HG03025 (cell line): ENCODE data around the gene SLC9A1.
"Not testable (repeated sequence)": the region's sequence is repeated elsewhere in the genome, so short reads cannot be mapped to it uniquely, and the experiment has no call there.

ENCODE experiments used
- ATAC-seq: cut with Tn5 transposase; IDR thresholded peaks from one replicate; pipeline ENCODE4 v1.9.1; 2021; ENCODE audit warnings: mild to moderate bottlenecking, moderate library complexity; ENCODE audit not compliant: unreplicated experiment, low FRiP score

SLC9A1 gene

GRCh38 chr1:27135541-27136235, 19.2 kb downstream of the SLC9A1 start:
- no peak for ATAC-seq

DNA sequence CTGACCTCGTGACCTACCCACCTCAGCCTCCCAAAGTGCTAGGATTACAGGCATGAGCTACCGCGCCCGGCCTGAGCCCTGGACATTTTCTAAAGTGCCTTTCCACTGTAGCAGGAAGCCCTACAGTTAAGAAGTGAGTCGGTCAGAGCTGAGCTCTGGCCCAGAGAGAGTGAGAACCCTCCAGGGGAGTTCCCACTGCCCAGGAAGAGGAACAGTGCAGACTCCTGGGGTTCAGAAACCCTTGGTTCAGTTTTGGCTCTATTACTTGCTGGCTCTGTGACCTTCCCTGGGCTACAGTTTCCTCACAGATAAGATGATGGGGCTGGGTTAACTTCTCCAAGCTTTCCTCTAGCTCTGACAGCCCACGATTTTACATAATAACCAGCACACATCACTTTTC, 20.9 kb downstream of the SLC9A1 start:
- no peak for ATAC-seq

- no peak for ATAC-seq
Measured at GRCh38 chr1:27133158-27133557, 21.8 kb downstream of the SLC9A1 start.

- ATAC-seq, result no peak
Measured at GRCh38 chr1:27132624-27133023, 22.3 kb downstream of the SLC9A1 start.

GRCh38 chr1:27132147-27132546, 22.8 kb downstream of the SLC9A1 start:
- no peak for ATAC-seq

GRCh38 chr1:27130798-27131197, 24.1 kb downstream of the SLC9A1 start:
- no peak for ATAC-seq

- no peak for ATAC-seq
Measured at GRCh38 chr1:27129225-27129624, 25.7 kb downstream of the SLC9A1 start.

- ATAC-seq, result no peak
Measured at GRCh38 chr1:27127419-27127818, 27.5 kb downstream of the SLC9A1 start.

GRCh38 chr1:27126391-27126790, 28.5 kb downstream of the SLC9A1 start:
- no peak for ATAC-seq

GRCh38 chr1:27125125-27125524, 29.8 kb downstream of the SLC9A1 start:
- not testable (repeated sequence) for ATAC-seq

DNA sequence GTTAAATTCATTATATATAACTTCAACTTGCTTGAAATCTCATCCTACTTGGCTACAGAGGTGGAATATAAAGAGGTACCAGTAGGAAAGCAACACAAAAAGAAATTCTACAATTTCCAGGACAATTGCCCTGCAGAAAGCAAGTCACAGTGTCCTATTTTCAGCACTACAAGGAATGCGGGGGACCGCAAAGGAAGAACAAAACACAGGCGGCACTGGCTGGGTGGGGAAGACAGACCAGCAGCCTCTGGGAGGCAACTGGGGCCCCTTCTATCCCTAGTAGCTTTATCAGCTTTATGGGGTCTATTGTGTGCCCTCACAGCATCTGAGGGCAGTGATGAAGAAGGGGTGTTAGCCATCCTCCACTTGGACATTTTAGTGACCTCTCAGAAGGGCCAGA, 30.5 kb downstream of the SLC9A1 start:
- no peak for ATAC-seq

DNA sequence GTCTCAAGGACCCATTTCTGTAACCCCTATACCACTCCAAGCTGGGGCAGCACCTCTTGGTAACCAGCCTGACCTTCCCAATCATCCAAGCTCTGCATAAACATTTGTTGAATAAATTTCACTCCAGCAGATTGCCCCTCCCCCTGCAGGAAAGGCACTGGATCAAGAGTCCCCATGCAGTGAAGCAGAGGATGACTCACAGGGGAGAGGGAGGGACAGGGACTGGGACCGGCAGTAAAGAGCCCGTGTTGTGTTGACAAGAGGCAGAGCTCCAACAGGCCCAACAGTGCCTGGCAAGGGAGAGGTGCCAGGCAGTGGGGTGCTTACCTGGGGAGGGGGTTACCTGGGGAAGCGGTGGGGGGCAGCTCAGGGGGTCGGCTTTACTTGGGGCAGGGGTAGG, 32.3 kb downstream of the SLC9A1 start:
- ATAC-seq, result no peak

DNA sequence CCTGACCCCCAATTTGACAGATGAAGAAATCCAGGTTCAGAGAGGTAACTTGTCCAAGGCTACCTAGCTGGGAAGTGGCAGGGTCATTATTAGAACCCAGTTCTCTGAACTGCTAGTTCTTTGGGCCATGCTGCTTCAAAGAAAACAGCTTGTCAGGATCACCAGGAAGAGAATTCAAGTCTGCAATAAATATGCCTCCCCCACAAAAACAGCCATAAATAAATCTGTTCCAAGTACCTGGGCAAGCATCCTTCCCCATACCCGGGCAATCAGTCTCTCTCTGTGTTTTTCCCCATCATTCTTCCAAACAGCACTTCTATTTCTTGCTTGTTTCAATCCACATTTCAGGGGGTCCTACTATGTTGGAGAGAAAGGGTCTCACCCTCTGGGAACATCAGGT, 34.1 kb downstream of the SLC9A1 start:
- ATAC-seq, result no peak

- no peak for ATAC-seq
Measured at GRCh38 chr1:27118440-27118689, 36.6 kb downstream of the SLC9A1 start.

GRCh38 chr1:27117733-27118439, 37.0 kb downstream of the SLC9A1 start:
- no peak for ATAC-seq

DNA sequence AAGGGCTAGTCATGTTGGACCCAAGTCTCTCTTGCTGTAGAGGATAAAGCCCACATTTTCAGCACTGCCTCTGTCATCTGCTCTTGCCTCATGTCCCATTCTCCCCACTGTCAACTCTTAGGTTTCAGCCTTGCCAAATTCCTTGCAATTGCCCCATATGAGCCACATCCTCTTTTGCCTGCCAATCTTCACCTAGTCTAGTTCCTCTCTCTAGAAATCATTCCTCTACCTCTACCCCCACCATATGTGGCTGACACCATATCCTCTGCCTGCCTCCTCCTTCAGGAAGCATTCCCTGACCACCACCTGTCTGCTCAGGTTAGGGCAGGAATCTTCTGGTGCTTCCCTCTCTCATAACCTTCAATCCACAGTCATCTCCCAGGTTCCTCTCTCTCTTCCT, 38.2 kb downstream of the SLC9A1 start:
- no peak for ATAC-seq

DNA sequence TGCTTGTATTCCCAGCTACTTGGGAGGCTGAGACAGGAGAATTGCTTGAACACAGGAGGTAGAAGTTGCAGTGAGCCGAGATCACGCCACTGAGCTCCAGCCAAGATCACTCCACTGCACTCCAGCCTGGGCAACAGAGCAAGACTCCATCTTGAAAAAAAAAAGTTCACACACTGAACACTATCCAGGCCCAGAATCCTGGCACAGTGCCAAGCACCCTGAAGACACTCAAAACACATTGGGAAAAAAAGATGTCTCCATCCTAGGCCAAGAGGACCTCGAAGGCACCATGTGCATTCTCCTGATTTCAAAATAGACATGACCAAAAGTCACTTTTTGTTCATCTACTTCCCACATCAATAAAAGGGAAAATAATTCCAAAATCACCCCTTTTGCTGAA, 38.7 kb downstream of the SLC9A1 start:
- ATAC-seq, result no peak

GRCh38 chr1:27114546-27114945, 40.4 kb downstream of the SLC9A1 start:
- ATAC-seq, result no peak

GRCh38 chr1:27113861-27114260, 41.1 kb downstream of the SLC9A1 start:
- no peak for ATAC-seq

- peak; percentile 60 for ATAC-seq
Measured at GRCh38 chr1:27111626-27112573, 43.0 kb downstream of the SLC9A1 start.

GRCh38 chr1:27109103-27109822, 45.7 kb downstream of the SLC9A1 start:
- no peak for ATAC-seq
